HT1080 (cell line): ENCODE results near the gene EOMES. TPM values are rescaled to one million over a fixed set of nuclear protein-coding genes. Genes with fewer than 3 reads are reported as not detected.

Source experiments
- DNase-seq: peaks from one replicate; pipeline ENCODE4 v3.0.0-alpha.2; 2015; ENCODE audit warnings: low read depth
- total RNA-seq: library from RNA; depleted of rRNA; stranded (reverse); fragments of >200 nt; shearing (Covaris generic); gene quantifications from 2 replicates; pipeline ENCODE4 v1.2.3, GENCODE V29; 2014; rRNA removed

The EOMES gene
- total RNA-seq, 1 experiment from 2014 or later = 0.06 TPM

- peak; percentile 71 for DNase-seq
Measured at GRCh38 chr3:27681249-27681748, 40.8 kb downstream of the EOMES start.

- DNase-seq = no peak
Measured at GRCh38 chr3:27680517-27681246, 41.4 kb downstream of the EOMES start.

- DNase-seq = no peak
Measured at GRCh38 chr3:27679691-27680090, 42.4 kb downstream of the EOMES start.

- no peak for DNase-seq
Measured at GRCh38 chr3:27678234-27678633, 43.9 kb downstream of the EOMES start.

GRCh38 chr3:27677565-27677964 lies 44.6 kb downstream of the EOMES start:
- DNase-seq = peak; percentile 67

- DNase-seq = no peak
Measured at GRCh38 chr3:27675287-27675686, 46.8 kb downstream of the EOMES start.

GRCh38 chr3:27673701-27674100 lies 48.4 kb downstream of the EOMES start:
- DNase-seq = no peak

GRCh38 chr3:27671101-27671500 lies 51.0 kb downstream of the EOMES start:
- no peak for DNase-seq

GRCh38 chr3:27670619-27671018 lies 51.5 kb downstream of the EOMES start:
- DNase-seq = no peak

- no peak for DNase-seq
Measured at GRCh38 chr3:27669591-27669990, 52.5 kb downstream of the EOMES start.

- DNase-seq = no peak
Measured at GRCh38 chr3:27667751-27668150, 54.4 kb downstream of the EOMES start.

GRCh38 chr3:27666708-27667107 lies 55.4 kb downstream of the EOMES start:
- peak; percentile 50 for DNase-seq

GRCh38 chr3:27666272-27666671 lies 55.9 kb downstream of the EOMES start:
- no peak for DNase-seq

Other genes with a start within 250 kb of the EOMES start
- 37.9 and 38.7 TPM in 2 replicates for gene SLC4A7, start 237.9 kb downstream of the EOMES start, total RNA-seq